HG02678 (cell line): Measurements from ENCODE around the gene SMYD3.
A peak's percentile ranks its signal among the peaks of the same experiment; 100 is the strongest.
"Not testable (repeated sequence)": the region's sequence is repeated elsewhere in the genome, so short reads cannot be mapped to it uniquely, and the experiment has no call there.

Experiments used
- ATAC-seq: cut with Tn5 transposase; IDR thresholded peaks from one replicate; pipeline ENCODE4 v1.9.1; 2021; ENCODE audit warnings: mild to moderate bottlenecking, moderate library complexity; ENCODE audit not compliant: unreplicated experiment

SMYD3 gene

GRCh38 chr1:245827301-245827700 lies 679.8 kb downstream of the SMYD3 start:
- ATAC-seq = no peak

GRCh38 chr1:245825128-245825901 lies 681.8 kb downstream of the SMYD3 start:
- no peak for ATAC-seq

- ATAC-seq = no peak
These were observed 683.5 kb downstream of the SMYD3 start for GRCh38 chr1:245823408-245824147.

GRCh38 chr1:245822996-245823395 lies 684.1 kb downstream of the SMYD3 start:
- no peak for ATAC-seq

- ATAC-seq = not testable (repeated sequence)
These were observed 688.7 kb downstream of the SMYD3 start for GRCh38 chr1:245818363-245818762.

GRCh38 chr1:245816496-245816895 lies 690.6 kb downstream of the SMYD3 start:
- ATAC-seq = not testable (repeated sequence)

GRCh38 chr1:245814651-245815050 lies 692.4 kb downstream of the SMYD3 start:
- no peak for ATAC-seq

GRCh38 chr1:245812278-245812677 lies 694.8 kb downstream of the SMYD3 start:
- no peak for ATAC-seq

- no peak for ATAC-seq
These were observed 696.2 kb downstream of the SMYD3 start for GRCh38 chr1:245810789-245811337.

- ATAC-seq = no peak
These were observed 696.8 kb downstream of the SMYD3 start for GRCh38 chr1:245810181-245810769.

- no peak for ATAC-seq
These were observed 697.7 kb downstream of the SMYD3 start for GRCh38 chr1:245809361-245809760.

- peak; percentile 34 for ATAC-seq
These were observed 698.9 kb downstream of the SMYD3 start for GRCh38 chr1:245807954-245808719.

- ATAC-seq = peak; percentile 70
These were observed 699.8 kb downstream of the SMYD3 start for GRCh38 chr1:245807306-245807705.

GRCh38 chr1:245805532-245805931 lies 701.5 kb downstream of the SMYD3 start:
- ATAC-seq = no peak

GRCh38 chr1:245804696-245805095 lies 702.4 kb downstream of the SMYD3 start:
- ATAC-seq = no peak

- no peak for ATAC-seq
These were observed 703.4 kb downstream of the SMYD3 start for GRCh38 chr1:245803666-245804037.

- no peak for ATAC-seq
These were observed 704.0 kb downstream of the SMYD3 start for GRCh38 chr1:245802941-245803665.

- ATAC-seq = no peak
These were observed 706.0 kb downstream of the SMYD3 start for GRCh38 chr1:245800901-245801605.

- ATAC-seq = no peak
These were observed 708.7 kb downstream of the SMYD3 start for GRCh38 chr1:245798349-245798711.
